Breast epithelium (tissue), 3 donors: Measurements from ENCODE around the gene MINDY4B.

ENCODE experiments used
- POLR2A ChIP-seq: fragments of 450-650 bp; IDR thresholded peaks from one replicate; pipeline ENCODE4 v1.6.1; 2016; ENCODE audit warnings: antibody characterized with exemption, mild to moderate bottlenecking, moderate library complexity
- TF ChIP-seq, protein P1 (sequence below), 3 donors: fragments of 450-650 bp; IDR thresholded peaks; one replicate each; pipeline ENCODE4 v1.5.1; 2016 to 2017; ENCODE audit warnings: antibody characterized with exemption in 3 of 3, mild to moderate bottlenecking in 3 of 3, moderate library complexity in 3 of 3

DNA sequence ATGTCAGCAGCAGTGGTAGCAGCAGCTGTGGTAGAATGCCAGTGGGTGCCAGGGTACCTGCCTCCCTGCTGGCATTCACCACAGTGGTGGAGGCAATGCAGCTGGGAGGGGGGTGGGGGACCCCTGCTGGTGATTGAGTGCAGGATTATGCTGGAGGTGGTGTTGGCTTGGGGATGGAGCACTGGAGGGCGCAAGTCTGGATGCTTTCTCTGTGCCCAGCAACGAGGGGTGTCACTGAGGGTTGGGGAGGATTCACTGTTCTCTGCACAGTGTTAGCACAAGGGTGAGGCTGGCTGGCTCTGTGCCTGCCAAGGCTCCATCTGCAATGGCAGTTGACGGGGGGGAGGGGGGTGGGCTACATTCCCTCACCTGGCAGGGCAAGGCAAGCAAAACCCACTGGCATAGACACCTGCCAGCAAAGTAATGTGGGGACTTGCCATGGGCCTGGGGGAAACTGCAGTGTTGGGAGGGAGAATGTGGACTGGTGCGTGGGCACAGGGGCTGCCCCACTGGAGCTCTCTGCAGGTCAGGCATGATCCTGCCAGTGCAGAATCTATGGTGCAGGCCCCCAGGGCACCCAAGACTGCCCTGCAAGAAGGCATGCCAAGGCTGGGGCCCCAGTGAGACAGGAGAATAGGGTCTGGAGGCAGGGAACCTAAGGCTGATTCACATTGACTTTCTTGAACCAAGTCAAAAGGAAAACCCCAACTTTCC, 64.3 kb downstream of the MINDY4B start:
- no peak for TF ChIP-seq POLR2A
- TF ChIP-seq, protein P1, sequence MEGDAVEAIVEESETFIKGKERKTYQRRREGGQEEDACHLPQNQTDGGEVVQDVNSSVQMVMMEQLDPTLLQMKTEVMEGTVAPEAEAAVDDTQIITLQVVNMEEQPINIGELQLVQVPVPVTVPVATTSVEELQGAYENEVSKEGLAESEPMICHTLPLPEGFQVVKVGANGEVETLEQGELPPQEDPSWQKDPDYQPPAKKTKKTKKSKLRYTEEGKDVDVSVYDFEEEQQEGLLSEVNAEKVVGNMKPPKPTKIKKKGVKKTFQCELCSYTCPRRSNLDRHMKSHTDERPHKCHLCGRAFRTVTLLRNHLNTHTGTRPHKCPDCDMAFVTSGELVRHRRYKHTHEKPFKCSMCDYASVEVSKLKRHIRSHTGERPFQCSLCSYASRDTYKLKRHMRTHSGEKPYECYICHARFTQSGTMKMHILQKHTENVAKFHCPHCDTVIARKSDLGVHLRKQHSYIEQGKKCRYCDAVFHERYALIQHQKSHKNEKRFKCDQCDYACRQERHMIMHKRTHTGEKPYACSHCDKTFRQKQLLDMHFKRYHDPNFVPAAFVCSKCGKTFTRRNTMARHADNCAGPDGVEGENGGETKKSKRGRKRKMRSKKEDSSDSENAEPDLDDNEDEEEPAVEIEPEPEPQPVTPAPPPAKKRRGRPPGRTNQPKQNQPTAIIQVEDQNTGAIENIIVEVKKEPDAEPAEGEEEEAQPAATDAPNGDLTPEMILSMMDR (IDR thresholded peaks at IDR 0.05): no peak
